Measurements from ENCODE around the gene PARP12. TPM values are rescaled to one million over a fixed set of nuclear protein-coding genes. Genes with fewer than 3 reads are reported as not detected.

The PARP12 gene
- total and polyA plus RNA-seq, 2 of the 8 experiments (the other 6 are each of a cell fraction or from before 2014, with no cell fraction given), result 9.0 to 21.5 TPM

DNA sequence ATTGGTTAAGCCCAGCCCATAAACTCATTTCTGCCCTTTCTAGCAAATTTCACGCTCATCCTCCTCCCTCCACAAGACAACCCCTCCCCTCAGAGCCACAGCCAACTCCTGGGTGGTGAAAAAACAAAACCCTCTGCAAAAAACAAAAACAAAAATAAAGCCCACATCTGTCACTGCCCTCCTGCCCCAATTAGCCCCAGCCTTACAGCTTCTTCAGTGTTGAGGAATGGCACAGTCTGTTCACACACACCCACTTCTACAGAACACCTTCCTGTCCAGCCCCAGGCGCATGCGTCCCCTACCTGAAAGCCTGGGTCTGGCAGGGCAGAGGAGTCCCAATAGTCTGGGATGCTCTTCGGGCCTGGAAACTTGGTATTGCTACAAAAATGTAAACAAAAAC lies 34.4 kb downstream of the PARP12 start:
- Histone ChIP-seq H3K14ac (ENCODE audit: insufficient read length) (no peak overlapping the region), H2BK12ac (ENCODE audit: low read depth, low read length) (no peak overlapping the region), H2BK5ac (ENCODE audit: low read depth, low read length) (no peak overlapping the region), H3K56ac (replicated peaks; ENCODE audit: insufficient read length, low read depth, low read length) (no peak overlapping the region), H3K4me1 (replicated peaks in 1 of 4; ENCODE audit: control insufficient read depth in 3 of 4, insufficient read depth in 4 of 4, low read length in 3 of 4) (no peaks in the 10 kb centered on the region), H3K4ac (replicated peaks; ENCODE audit: insufficient read length, low read depth, low read length) (no peak overlapping the region), H3K27ac (ENCODE audit: low read depth, low read length) (no peak overlapping the region), H3K9me3 (ENCODE audit: insufficient read depth in 2 of 2, low read depth in 1 of 2, low read length in 1 of 2) (no peaks in the 10 kb centered on the region), H3K27me3 (replicated peaks in 1 of 4; ENCODE audit: control insufficient read depth in 3 of 4, extremely low read depth in 1 of 4, insufficient read depth in 3 of 4, low read length in 3 of 4) (no peaks in the 10 kb centered on the region), H3K23ac (ENCODE audit: insufficient read length) (no peak overlapping the region), H4K8ac (ENCODE audit: extremely low read depth, insufficient read depth, low read length) (no peak overlapping the region), H3K9ac (replicated peaks in 1 of 4; ENCODE audit: extremely low read depth in 1 of 4, low read depth in 3 of 4, low read length in 3 of 4) (no peak overlapping the region), H2AK5ac (ENCODE audit: low read depth, low read length) (no peak overlapping the region), H3K18ac (ENCODE audit: extremely low read depth, low read length) (no peak overlapping the region), H4K20me1 (replicated peaks in 1 of 2; ENCODE audit: control insufficient read depth in 1 of 2, insufficient read depth in 2 of 2, low read length in 2 of 2) (no peaks in the 10 kb centered on the region), H2BK20ac (ENCODE audit: low read length) (no peak overlapping the region), H4K91ac (replicated peaks; ENCODE audit: insufficient read length, low read length) (no peak overlapping the region), H3K79me2 (ENCODE audit: control insufficient read depth in 1 of 2, insufficient read depth in 2 of 2, low read length in 2 of 2) (no peaks in the 10 kb centered on the region), H2BK120ac (replicated peaks; ENCODE audit: low read depth, low read length) (no peak overlapping the region), H3K79me1 (ENCODE audit: low read depth, low read length) (0 out of 2 replicates have a peak, but pooled peaks cover 2% of the 10 kb centered on the region), H3K4me3 (ENCODE audit: extremely low read depth in 1 of 4, insufficient read depth in 2 of 4, low read depth in 3 of 4, low read length in 4 of 4) (no peak overlapping the region), H4K5ac (ENCODE audit: insufficient read length, low read depth, low read length) (no peak overlapping the region), H2BK15ac (ENCODE audit: low read length) (no peak overlapping the region), H3K23me2 (ENCODE audit: low read depth, low read length) (no peaks in the 10 kb centered on the region), H3K4me2 (ENCODE audit: insufficient read depth in 1 of 2, low read depth in 2 of 2, low read length in 2 of 2) (no peak overlapping the region), H2AFZ (ENCODE audit: low read length) (no peak overlapping the region), H3K36me3 (ENCODE audit: control insufficient read depth in 2 of 4, insufficient read depth in 4 of 4, low read length in 3 of 4) (no peaks in the 10 kb centered on the region)
- POLR2A ChIA-PET (ENCODE audit: partially characterized antibody), result no interaction called here
- CTCF ChIA-PET (ENCODE audit: partially characterized antibody), result interaction anchor here (1.0 to 2.2 kb wide), 2 partner anchors 11 to 408 kb away, joined by 3 to 6 read pairs; no protein-coding TSS in a partner anchor
- WGBS, 2 experiments (ENCODE audit: extremely low coverage in 1 of 2, insufficient coverage in 1 of 2, insufficient read length in 1 of 2, insufficient replicate concordance in 2 of 2, low coverage in 1 of 2, low lambda C conversion rate in 2 of 2, missing lambda C conversion rate in 1 of 2), result 84% methylated on average over 4 of the region's 4 CpGs; no CpG with 5 or more reads in 1 of the 2 experiments
- FAIRE-seq (no peak), DNase-seq (ENCODE audit: low read depth in 1 of 2, low spot score in 2 of 2) (no peak)
- TF ChIP-seq KDM5A (IDR thresholded peaks at IDR 0.05; ENCODE audit: low read length) (no peak), SUZ12 (IDR thresholded peaks at IDR 0.05; ENCODE audit: low read length) (no peak)
- TF ChIP-seq, protein P1, sequence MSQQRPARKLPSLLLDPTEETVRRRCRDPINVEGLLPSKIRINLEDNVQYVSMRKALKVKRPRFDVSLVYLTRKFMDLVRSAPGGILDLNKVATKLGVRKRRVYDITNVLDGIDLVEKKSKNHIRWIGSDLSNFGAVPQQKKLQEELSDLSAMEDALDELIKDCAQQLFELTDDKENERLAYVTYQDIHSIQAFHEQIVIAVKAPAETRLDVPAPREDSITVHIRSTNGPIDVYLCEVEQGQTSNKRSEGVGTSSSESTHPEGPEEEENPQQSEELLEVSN (IDR thresholded peaks at IDR 0.05), result no peak

Data from H1 (cell line).